Cardiac fibroblast (primary cell): ENCODE results near the gene MIPOL1.
"Not testable (repeated sequence)": the region's sequence is repeated elsewhere in the genome, so short reads cannot be mapped to it uniquely, and the experiment has no call there.

Source experiments
- DNase-seq, 2 donors: peaks; one replicate each; pipeline versions ENCODE4 v3.0.0 to v3.0.0-alpha.2; 2010; ENCODE audit warnings: low read depth in 2 of 2
- H3K4me3 ChIP-seq, 2 donors: replicated peaks in 1 of 2; 1 replicate in 1 of 2; 2 replicates in 1 of 2; pipeline ENCODE4 v1.5.1; 2011; ENCODE audit warnings: low read depth in 2 of 2, low read length in 2 of 2, mild to moderate bottlenecking in 2 of 2, moderate library complexity in 1 of 2
- CTCF ChIP-seq: IDR thresholded peaks from one replicate; pipeline ENCODE4 v1.5.1; 2011; ENCODE audit warnings: low read depth, mild to moderate bottlenecking, low read length, inconsistent platforms

MIPOL1 gene

DNA sequence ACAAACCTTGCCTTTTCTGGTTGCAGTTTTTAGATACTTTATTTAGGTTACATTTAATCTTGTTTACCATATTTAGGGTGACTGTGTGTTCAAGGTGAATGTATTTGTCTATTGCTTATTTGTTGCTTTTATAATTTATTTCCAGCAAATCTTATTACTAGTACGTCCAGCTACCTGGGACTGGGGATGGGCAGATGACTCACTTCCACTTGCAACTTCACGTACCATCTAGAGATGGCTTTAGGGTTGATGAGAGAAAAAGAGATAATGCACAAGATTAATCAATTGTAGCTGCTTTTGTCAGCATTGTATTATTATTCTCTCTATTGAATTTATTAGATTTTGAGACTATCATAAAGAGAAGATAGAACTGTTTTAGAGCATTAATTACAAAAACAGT, 5.1 kb downstream of the MIPOL1 start:
- TF ChIP-seq CTCF = no peak
- no peak overlapping the region for H3K4me3 ChIP-seq
- DNase-seq = no peak

DNA sequence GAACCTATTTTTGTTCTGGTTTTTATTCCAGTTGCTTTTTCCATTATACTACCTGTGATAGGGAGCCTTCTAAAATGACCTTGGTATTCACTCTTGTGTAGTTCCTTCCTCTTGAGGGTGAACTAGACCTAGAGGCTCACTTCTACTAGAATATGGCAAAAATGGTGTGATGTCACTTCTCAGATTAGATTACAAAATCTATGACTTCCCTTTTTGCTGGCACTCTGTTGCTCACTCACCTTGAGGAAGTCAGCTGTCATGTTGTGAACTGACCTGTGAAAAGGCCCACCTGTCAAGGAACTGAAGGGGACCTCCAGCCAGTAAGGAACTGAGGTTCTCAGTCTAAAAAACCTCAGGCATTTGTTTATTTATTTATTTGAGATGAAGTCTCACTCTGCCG, 5.7 kb downstream of the MIPOL1 start:
- H3K4me3 ChIP-seq = no peak overlapping the region
- DNase-seq = no peak
- TF ChIP-seq CTCF = no peak

DNA sequence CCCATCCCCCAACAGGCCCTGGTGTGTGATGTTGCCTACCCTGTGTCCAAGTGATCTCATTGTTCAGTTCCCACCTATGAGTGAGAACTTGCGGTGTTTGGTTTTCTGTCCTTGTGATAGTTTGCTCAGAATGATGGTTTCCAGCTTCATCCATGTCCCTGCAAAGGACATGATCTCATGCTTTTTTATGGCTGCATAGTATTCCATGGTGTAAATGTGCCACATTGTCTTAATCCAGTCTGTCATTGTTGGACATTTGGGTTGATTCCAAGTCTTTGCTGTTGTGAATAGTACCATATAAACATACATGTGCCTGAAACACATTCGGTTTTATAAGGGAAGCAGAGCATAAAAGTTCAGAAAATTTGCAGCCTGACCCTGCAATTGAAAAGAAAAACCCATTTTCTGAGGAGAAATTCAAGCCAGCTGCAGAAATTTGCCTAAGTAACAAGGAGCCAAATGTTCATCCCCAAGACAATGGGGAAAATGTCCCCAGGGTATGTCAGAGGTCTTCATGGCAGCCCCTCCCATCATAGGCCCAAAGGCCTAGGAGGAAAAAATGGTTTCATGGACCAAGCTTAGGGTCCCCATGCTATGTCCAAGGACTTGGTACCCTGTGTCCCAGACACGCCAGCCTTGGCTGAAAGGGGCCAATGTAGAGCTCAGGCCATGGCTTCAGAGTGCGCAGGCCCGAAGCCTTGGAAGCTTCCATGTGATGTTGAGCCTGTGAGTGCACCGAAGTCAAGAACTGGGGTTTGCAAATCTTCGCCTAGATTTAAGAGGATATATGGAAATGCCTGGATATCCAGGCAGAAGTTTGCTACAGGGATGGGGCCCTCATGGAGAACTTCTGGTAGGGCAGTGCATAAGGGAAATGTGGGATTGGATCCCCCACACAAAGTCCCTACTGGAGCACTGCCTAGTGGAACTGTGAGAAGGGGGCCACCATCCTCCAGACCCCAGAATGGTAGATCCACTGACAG, 8.2 kb downstream of the MIPOL1 start:
- not testable (repeated sequence) for DNase-seq, H3K4me3 ChIP-seq

DNA sequence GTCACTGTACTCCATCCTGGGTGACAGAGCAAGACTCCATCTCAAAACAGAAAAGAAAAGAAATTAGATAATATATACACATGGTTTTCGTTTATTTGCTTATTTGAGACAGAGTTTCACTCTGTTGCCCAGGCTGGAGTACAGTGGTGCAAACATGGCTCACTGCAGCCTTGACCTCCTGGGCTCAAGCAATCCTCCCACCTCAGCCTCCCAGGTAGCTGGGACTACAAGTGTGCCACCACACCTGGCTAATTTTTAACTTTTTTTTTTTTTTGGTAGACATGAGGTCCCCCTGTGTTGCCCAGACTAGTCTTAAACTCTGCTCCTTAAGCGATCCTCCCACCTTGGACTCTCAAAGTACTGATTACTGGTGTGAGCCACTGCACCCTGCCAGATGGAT, 11.9 kb downstream of the MIPOL1 start:
- H3K4me3 ChIP-seq, DNase-seq: not testable (repeated sequence)

- H3K4me3 ChIP-seq = no peak overlapping the region
- TF ChIP-seq CTCF = no peak
- DNase-seq = no peak
These were observed 12.7 kb downstream of the MIPOL1 start for GRCh38 chr14:37210448-37210847.

GRCh38 chr14:37213016-37213415, 15.3 kb downstream of the MIPOL1 start:
- no peak for TF ChIP-seq CTCF
- no peak for DNase-seq
- H3K4me3 ChIP-seq = no peak overlapping the region

DNA sequence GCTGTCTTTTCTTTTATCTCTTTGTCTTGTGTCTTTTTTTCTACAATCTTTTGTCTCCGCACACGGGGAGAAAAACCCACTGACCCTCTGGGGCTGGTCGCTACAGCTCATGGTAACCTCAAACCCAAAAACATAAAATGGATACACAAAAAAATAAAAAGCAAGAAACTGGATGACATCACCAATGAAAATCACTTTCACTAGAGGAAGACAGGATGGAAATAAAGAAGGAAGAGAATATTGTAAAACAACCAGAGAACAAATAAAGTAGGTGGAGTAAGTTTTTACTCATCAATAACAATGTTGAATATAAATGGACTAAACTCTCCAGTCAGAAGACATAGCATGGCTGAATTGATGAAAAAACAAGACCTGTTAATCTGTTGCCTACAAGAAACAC, 17.6 kb downstream of the MIPOL1 start:
- no peak for DNase-seq
- H3K4me3 ChIP-seq = no peak overlapping the region
- TF ChIP-seq CTCF = no peak

DNA sequence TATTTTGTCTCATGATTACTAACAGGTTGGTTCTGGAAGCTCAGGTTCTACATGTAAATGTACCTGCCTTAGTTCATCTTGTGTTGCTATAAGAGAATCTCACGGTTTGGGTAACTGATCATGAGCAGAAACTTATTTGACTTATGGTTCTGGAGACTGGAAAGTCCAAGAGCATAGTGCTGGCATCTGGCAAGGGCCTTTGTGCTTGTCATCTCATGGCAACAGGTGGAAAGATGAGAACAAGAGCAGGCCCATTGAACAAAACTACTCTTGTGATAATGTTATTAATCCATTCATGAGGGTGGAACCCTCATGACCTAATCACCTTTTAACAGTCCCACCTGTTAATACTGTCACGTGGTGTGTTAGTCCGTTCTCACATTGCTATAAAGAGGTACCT, 23.3 kb downstream of the MIPOL1 start:
- no peak for TF ChIP-seq CTCF
- H3K4me3 ChIP-seq = no peak overlapping the region
- no peak for DNase-seq
